ENCODE measurements around the gene LYPD4. TPM values are rescaled to one million over a fixed set of nuclear protein-coding genes. Genes with fewer than 3 reads are reported as not detected.
A peak's percentile ranks its signal among the peaks of the same experiment; 100 is the strongest.

Gene LYPD4
- polyA plus RNA-seq, 2 of the 4 experiments (the other 2 are of a cell fraction), result not detected

- ATAC-seq, result no peak
- WGBS (ENCODE audit: missing lambda C conversion rate), result 74% methylated on average over 1 of the region's 1 CpG
These were observed 47.6 kb downstream of the LYPD4 start for GRCh38 chr19:41796901-41797300.

DNA sequence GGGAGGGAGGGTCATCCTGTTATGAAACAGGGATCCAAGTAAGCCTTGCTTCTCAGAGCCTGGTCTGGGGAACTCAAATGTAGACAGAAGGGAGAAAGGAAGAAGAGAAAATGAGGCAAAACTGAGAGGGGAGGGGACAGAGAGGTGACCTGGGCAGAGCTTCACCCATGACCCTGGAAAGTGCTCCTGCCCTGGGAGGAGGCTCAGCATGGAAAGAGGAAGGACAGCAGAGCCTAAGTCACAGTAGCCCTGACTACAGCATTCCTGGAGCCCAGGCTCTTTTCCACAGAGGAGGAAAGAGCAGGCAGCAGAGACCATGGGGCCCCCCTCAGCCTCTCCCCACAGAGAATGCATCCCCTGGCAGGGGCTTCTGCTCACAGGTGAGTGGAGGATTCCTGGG lies 48.1 kb downstream of the LYPD4 start, which contains the start of gene CEACAM3:
CEACAM3 (plus strand) TSS at position 226 of the 400 bp plus-strand sequence; CDS start at position 317, 91 bp downstream.
- ATAC-seq (no peak), DNase-seq (ENCODE audit: low read depth in 1 of 2, low spot score in 1 of 2) (no peak), FAIRE-seq (no peak)
- TF ChIP-seq KDM1A (IDR thresholded peaks at IDR 0.05; ENCODE audit: low read depth) (no peak), POLR2AphosphoS2 (conservative IDR thresholded peaks at IDR 0.05; ENCODE audit: low read length) (no peak), RFX5 (IDR thresholded peaks at IDR 0.05) (no peak), NPAS2 (CRISPR knock-in tag; IDR thresholded peaks at IDR 0.05; ENCODE audit: borderline replicate concordance) (no peak)
- Histone ChIP-seq H3K4me1 (0 out of 3 replicates have a peak, but pooled peaks cover 11% of the 10 kb centered on the region), H3K27ac (no peak within 1 kb of the TSS), H3K4me2 (no peak within 1 kb of the TSS), H3K9me3 (peaks cover 2% of the 10 kb centered on the region), H3K4me3 (no peak within 1 kb of the TSS)
- CTCF ChIA-PET, result interaction anchor here (0.9 to 19.4 kb wide), 20 partner anchors 8 to 356 kb away, joined by 3 to 428 read pairs (median 9); partner anchors contain the start of genes CEACAM5, CEACAM6, DMRTC2 and LYPD4
- POLR2A ChIA-PET, result no interaction called here

More at GRCh38 chr19:41796901-41797300, 47.6 kb downstream of the LYPD4 start:
- ChIA-PET CTCF (interaction anchor here (1.9 to 19.4 kb wide), 7 partner anchors 16 to 156 kb away, joined by 10 to 428 read pairs (median 78); partner anchors contain the start of genes CEACAM5, DMRTC2 and LYPD4), POLR2A (no interaction called here)
- peaks cover 8% of the 10 kb centered on the region for H3K9me3 ChIP-seq
- no peak overlapping the region for H3K4me3 ChIP-seq
- DNase-seq (ENCODE audit: low read depth in 1 of 2, low spot score in 1 of 2), result no peak
- FAIRE-seq, result peak; percentile 92
- H3K4me1 ChIP-seq, result 0 out of 3 replicates have a peak, but pooled peaks cover 11% of the 10 kb centered on the region
- H3K27ac ChIP-seq, result no peak overlapping the region
- TF ChIP-seq, protein P1, sequence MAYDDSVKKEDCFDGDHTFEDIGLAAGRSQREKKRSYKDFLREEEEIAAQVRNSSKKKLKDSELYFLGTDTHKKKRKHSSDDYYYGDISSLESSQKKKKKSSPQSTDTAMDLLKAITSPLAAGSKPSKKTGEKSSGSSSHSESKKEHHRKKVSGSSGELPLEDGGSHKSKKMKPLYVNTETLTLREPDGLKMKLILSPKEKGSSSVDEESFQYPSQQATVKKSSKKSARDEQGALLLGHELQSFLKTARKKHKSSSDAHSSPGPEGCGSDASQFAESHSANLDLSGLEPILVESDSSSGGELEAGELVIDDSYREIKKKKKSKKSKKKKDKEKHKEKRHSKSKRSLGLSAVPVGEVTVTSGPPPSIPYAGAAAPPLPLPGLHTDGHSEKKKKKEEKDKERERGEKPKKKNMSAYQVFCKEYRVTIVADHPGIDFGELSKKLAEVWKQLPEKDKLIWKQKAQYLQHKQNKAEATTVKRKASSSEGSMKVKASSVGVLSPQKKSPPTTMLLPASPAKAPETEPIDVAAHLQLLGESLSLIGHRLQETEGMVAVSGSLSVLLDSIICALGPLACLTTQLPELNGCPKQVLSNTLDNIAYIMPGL (CRISPR knock-in tag; IDR thresholded peaks at IDR 0.05; ENCODE audit: borderline replicate concordance), result no peak
- no peak for TF ChIP-seq TFCP2L1 (CRISPR knock-in tag; IDR thresholded peaks at IDR 0.05)
- no peak for TF ChIP-seq SMC3 (IDR thresholded peaks at IDR 0.05)
- no peak for TF ChIP-seq SREBF2 (IDR thresholded peaks at IDR 0.05)
- TF ChIP-seq HOXB13 (CRISPR knock-in tag; IDR thresholded peaks at IDR 0.05; ENCODE audit: low read depth), result no peak
- TF ChIP-seq, protein P2, sequence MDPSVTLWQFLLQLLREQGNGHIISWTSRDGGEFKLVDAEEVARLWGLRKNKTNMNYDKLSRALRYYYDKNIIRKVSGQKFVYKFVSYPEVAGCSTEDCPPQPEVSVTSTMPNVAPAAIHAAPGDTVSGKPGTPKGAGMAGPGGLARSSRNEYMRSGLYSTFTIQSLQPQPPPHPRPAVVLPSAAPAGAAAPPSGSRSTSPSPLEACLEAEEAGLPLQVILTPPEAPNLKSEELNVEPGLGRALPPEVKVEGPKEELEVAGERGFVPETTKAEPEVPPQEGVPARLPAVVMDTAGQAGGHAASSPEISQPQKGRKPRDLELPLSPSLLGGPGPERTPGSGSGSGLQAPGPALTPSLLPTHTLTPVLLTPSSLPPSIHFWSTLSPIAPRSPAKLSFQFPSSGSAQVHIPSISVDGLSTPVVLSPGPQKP (IDR thresholded peaks at IDR 0.05; ENCODE audit: low read depth, low read length), result no peak
- no peak for TF ChIP-seq HOXB5 (CRISPR knock-in tag; IDR thresholded peaks at IDR 0.05)
- TF ChIP-seq HEYL (CRISPR knock-in tag; IDR thresholded peaks at IDR 0.05), result no peak
- TF ChIP-seq EHMT2 (IDR thresholded peaks at IDR 0.05; ENCODE audit: low read depth), result no peak
- TF ChIP-seq JUNB (IDR thresholded peaks at IDR 0.05), result no peak
- TF ChIP-seq GATA3 (IDR thresholded peaks at IDR 0.05; ENCODE audit: borderline replicate concordance), result no peak
- no peak overlapping the region for H3K4me2 ChIP-seq

DNA sequence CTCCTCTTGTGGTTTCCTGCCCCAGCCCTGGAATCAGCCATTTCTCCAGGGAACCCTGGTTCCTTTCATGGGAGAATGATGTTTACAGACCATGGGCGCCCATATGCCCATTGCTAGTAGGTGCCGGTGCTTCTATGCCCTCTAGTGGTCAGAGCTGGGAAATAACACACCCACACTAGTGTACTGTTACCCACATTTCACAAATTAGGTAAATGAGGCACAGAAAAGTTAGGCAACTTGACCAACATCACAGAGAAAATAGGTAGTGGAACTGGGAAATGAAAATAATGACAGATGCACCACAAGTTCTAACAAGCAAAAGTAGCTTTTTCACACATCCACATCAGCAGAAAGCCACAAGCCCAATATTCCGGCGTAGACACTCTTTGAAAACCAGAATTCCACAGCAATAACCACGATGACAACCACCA lies 49.4 kb downstream of the LYPD4 start:
- no peak overlapping the region for H3K4me3 ChIP-seq
- DNase-seq (ENCODE audit: low read depth in 1 of 2, low spot score in 1 of 2) (peak; percentile 49 to 70), FAIRE-seq (peak; percentile 99), ATAC-seq (peak; percentile 61 to 89)
- H3K27ac ChIP-seq, result no peak overlapping the region
- H3K9me3 ChIP-seq, result no peaks in the 10 kb centered on the region
- 38% methylated on average over 5 of the region's 5 CpGs for WGBS (ENCODE audit: missing lambda C conversion rate)
- 0 out of 3 replicates have a peak, but pooled peaks cover 11% of the 10 kb centered on the region for H3K4me1 ChIP-seq
- H3K4me2 ChIP-seq, result no peak overlapping the region
- CTCF ChIA-PET, result interaction anchor here (0.5 to 19.4 kb wide), 57 partner anchors 9 to 782 kb away, joined by 3 to 428 read pairs (median 5); partner anchors contain the start of genes CEACAM4, CEACAM5, CEACAM6 and DMAC2
- TF ChIP-seq, protein P3, sequence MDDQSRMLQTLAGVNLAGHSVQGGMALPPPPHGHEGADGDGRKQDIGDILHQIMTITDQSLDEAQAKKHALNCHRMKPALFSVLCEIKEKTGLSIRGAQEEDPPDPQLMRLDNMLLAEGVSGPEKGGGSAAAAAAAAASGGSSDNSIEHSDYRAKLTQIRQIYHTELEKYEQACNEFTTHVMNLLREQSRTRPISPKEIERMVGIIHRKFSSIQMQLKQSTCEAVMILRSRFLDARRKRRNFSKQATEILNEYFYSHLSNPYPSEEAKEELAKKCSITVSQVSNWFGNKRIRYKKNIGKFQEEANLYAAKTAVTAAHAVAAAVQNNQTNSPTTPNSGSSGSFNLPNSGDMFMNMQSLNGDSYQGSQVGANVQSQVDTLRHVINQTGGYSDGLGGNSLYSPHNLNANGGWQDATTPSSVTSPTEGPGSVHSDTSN (IDR thresholded peaks at IDR 0.05), result peak; percentile 35; the same call in 1 of the 2 replicates
- TF ChIP-seq RAD21 (conservative IDR thresholded peaks at IDR 0.05 in 1 of 2, IDR thresholded peaks at IDR 0.05 in 1 of 2) (peak; percentile 32 to 47; a peak in 4 of 5 replicates), E2F6 (IDR thresholded peaks at IDR 0.05; ENCODE audit: borderline replicate concordance, low read depth) (no peak), CTCF (IDR thresholded peaks at IDR 0.05) (peak; percentile 96), SMC3 (IDR thresholded peaks at IDR 0.05) (0 out of 3 replicates have a peak, but pooled peaks have one; percentile 27), JUNB (IDR thresholded peaks at IDR 0.05) (no peak), EHF (CRISPR knock-in tag; IDR thresholded peaks at IDR 0.05) (no peak)
- TF ChIP-seq, protein P4, sequence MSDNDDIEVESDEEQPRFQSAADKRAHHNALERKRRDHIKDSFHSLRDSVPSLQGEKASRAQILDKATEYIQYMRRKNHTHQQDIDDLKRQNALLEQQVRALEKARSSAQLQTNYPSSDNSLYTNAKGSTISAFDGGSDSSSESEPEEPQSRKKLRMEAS (IDR thresholded peaks at IDR 0.05), result peak; percentile 43; the same call in 1 of the 2 replicates
- POLR2A ChIA-PET, result no interaction called here
